ENCODE results near the gene GPR173.
A peak's percentile ranks its signal among the peaks of the same experiment; 100 is the strongest.

GPR173 gene

GRCh38 chrX:53048169-53049126, at the start of gene GPR173:
TSS of gene GPR173 (plus strand) at chrX:53048789. CDS start at chrX:53076622, 27,833 bp downstream.
- Histone ChIP-seq H3K27ac (ENCODE audit: low read depth, low read length) (peak within 1 kb of the TSS; percentile 35), H3K4me3 (ENCODE audit: low read length) (peak within 1 kb of the TSS; percentile 60), H3K36me3 (ENCODE audit: control insufficient read depth, insufficient read depth, low read length) (no peaks in the 10 kb centered on the region), H3K4me1 (ENCODE audit: control insufficient read depth, insufficient read depth, low read length) (no peaks in the 10 kb centered on the region), H3K27me3 (ENCODE audit: control insufficient read depth, insufficient read depth, low read length) (peaks cover 2% of the 10 kb centered on the region), H3K9ac (ENCODE audit: low read length) (no peak within 1 kb of the TSS)

GRCh38 chrX:53000447-53001135, 48.0 kb upstream of the GPR173 start:
- no peak overlapping the region for H3K4me3 ChIP-seq (ENCODE audit: low read length)
- no peak overlapping the region for H3K27ac ChIP-seq (ENCODE audit: low read depth, low read length)
- H3K27me3 ChIP-seq (ENCODE audit: control insufficient read depth, insufficient read depth, low read length) = peaks cover 4% of the 10 kb centered on the region
- H3K36me3 ChIP-seq (ENCODE audit: control insufficient read depth, insufficient read depth, low read length) = no peaks in the 10 kb centered on the region
- H3K4me1 ChIP-seq (ENCODE audit: control insufficient read depth, insufficient read depth, low read length) = no peaks in the 10 kb centered on the region
- H3K9ac ChIP-seq (ENCODE audit: low read length) = no peak overlapping the region

GRCh38 chrX:53001958-53002357, 46.6 kb upstream of the GPR173 start:
- Histone ChIP-seq H3K27me3 (ENCODE audit: control insufficient read depth, insufficient read depth, low read length) (peaks cover 4% of the 10 kb centered on the region), H3K4me1 (ENCODE audit: control insufficient read depth, insufficient read depth, low read length) (no peaks in the 10 kb centered on the region), H3K27ac (ENCODE audit: low read depth, low read length) (no peak overlapping the region), H3K36me3 (ENCODE audit: control insufficient read depth, insufficient read depth, low read length) (no peaks in the 10 kb centered on the region), H3K9ac (ENCODE audit: low read length) (no peak overlapping the region), H3K4me3 (ENCODE audit: low read length) (no peak overlapping the region)

GRCh38 chrX:53003111-53003510, 45.5 kb upstream of the GPR173 start:
- peaks cover 4% of the 10 kb centered on the region for H3K27me3 ChIP-seq (ENCODE audit: control insufficient read depth, insufficient read depth, low read length)
- H3K36me3 ChIP-seq (ENCODE audit: control insufficient read depth, insufficient read depth, low read length) = no peaks in the 10 kb centered on the region
- no peak overlapping the region for H3K4me3 ChIP-seq (ENCODE audit: low read length)
- H3K9ac ChIP-seq (ENCODE audit: low read length) = no peak overlapping the region
- H3K4me1 ChIP-seq (ENCODE audit: control insufficient read depth, insufficient read depth, low read length) = no peaks in the 10 kb centered on the region
- no peak overlapping the region for H3K27ac ChIP-seq (ENCODE audit: low read depth, low read length)

- H3K9ac ChIP-seq (ENCODE audit: low read length) = no peak overlapping the region
- peaks cover 4% of the 10 kb centered on the region for H3K27me3 ChIP-seq (ENCODE audit: control insufficient read depth, insufficient read depth, low read length)
- no peak overlapping the region for H3K4me3 ChIP-seq (ENCODE audit: low read length)
- no peaks in the 10 kb centered on the region for H3K36me3 ChIP-seq (ENCODE audit: control insufficient read depth, insufficient read depth, low read length)
- H3K4me1 ChIP-seq (ENCODE audit: control insufficient read depth, insufficient read depth, low read length) = no peaks in the 10 kb centered on the region
- H3K27ac ChIP-seq (ENCODE audit: low read depth, low read length) = no peak overlapping the region
Observed at GRCh38 chrX:53004038-53004437, 44.6 kb upstream of the GPR173 start.

- H3K9ac ChIP-seq (ENCODE audit: low read length) = no peak overlapping the region
- peaks cover 4% of the 10 kb centered on the region for H3K27me3 ChIP-seq (ENCODE audit: control insufficient read depth, insufficient read depth, low read length)
- no peak overlapping the region for H3K27ac ChIP-seq (ENCODE audit: low read depth, low read length)
- H3K36me3 ChIP-seq (ENCODE audit: control insufficient read depth, insufficient read depth, low read length) = no peaks in the 10 kb centered on the region
- H3K4me3 ChIP-seq (ENCODE audit: low read length) = no peak overlapping the region
- H3K4me1 ChIP-seq (ENCODE audit: control insufficient read depth, insufficient read depth, low read length) = no peaks in the 10 kb centered on the region
Observed at GRCh38 chrX:53004811-53005210, 43.8 kb upstream of the GPR173 start.

GRCh38 chrX:53005327-53005726, 43.3 kb upstream of the GPR173 start:
- no peak overlapping the region for H3K4me3 ChIP-seq (ENCODE audit: low read length)
- H3K27me3 ChIP-seq (ENCODE audit: control insufficient read depth, insufficient read depth, low read length) = peaks cover 4% of the 10 kb centered on the region
- no peak overlapping the region for H3K27ac ChIP-seq (ENCODE audit: low read depth, low read length)
- H3K36me3 ChIP-seq (ENCODE audit: control insufficient read depth, insufficient read depth, low read length) = no peaks in the 10 kb centered on the region
- no peaks in the 10 kb centered on the region for H3K4me1 ChIP-seq (ENCODE audit: control insufficient read depth, insufficient read depth, low read length)
- H3K9ac ChIP-seq (ENCODE audit: low read length) = no peak overlapping the region

- Histone ChIP-seq H3K27ac (ENCODE audit: low read depth, low read length) (no peak overlapping the region), H3K27me3 (ENCODE audit: control insufficient read depth, insufficient read depth, low read length) (no peaks in the 10 kb centered on the region), H3K9ac (ENCODE audit: low read length) (no peak overlapping the region), H3K36me3 (ENCODE audit: control insufficient read depth, insufficient read depth, low read length) (no peaks in the 10 kb centered on the region), H3K4me3 (ENCODE audit: low read length) (no peak overlapping the region), H3K4me1 (ENCODE audit: control insufficient read depth, insufficient read depth, low read length) (no peaks in the 10 kb centered on the region)
Observed at GRCh38 chrX:53009032-53009431, 39.6 kb upstream of the GPR173 start.

GRCh38 chrX:53013291-53013690, 35.3 kb upstream of the GPR173 start:
- Histone ChIP-seq H3K36me3 (ENCODE audit: control insufficient read depth, insufficient read depth, low read length) (no peaks in the 10 kb centered on the region), H3K9ac (ENCODE audit: low read length) (no peak overlapping the region), H3K4me3 (ENCODE audit: low read length) (no peak overlapping the region), H3K27me3 (ENCODE audit: control insufficient read depth, insufficient read depth, low read length) (no peaks in the 10 kb centered on the region), H3K4me1 (ENCODE audit: control insufficient read depth, insufficient read depth, low read length) (no peaks in the 10 kb centered on the region), H3K27ac (ENCODE audit: low read depth, low read length) (no peak overlapping the region)

- no peaks in the 10 kb centered on the region for H3K27me3 ChIP-seq (ENCODE audit: control insufficient read depth, insufficient read depth, low read length)
- H3K4me1 ChIP-seq (ENCODE audit: control insufficient read depth, insufficient read depth, low read length) = no peaks in the 10 kb centered on the region
- no peak overlapping the region for H3K4me3 ChIP-seq (ENCODE audit: low read length)
- no peak overlapping the region for H3K9ac ChIP-seq (ENCODE audit: low read length)
- H3K27ac ChIP-seq (ENCODE audit: low read depth, low read length) = no peak overlapping the region
- no peaks in the 10 kb centered on the region for H3K36me3 ChIP-seq (ENCODE audit: control insufficient read depth, insufficient read depth, low read length)
Observed at GRCh38 chrX:53018627-53019026, 30.0 kb upstream of the GPR173 start.

GRCh38 chrX:53022381-53022780, 26.2 kb upstream of the GPR173 start:
- no peaks in the 10 kb centered on the region for H3K36me3 ChIP-seq (ENCODE audit: control insufficient read depth, insufficient read depth, low read length)
- no peak overlapping the region for H3K27ac ChIP-seq (ENCODE audit: low read depth, low read length)
- peaks cover 4% of the 10 kb centered on the region for H3K27me3 ChIP-seq (ENCODE audit: control insufficient read depth, insufficient read depth, low read length)
- H3K4me1 ChIP-seq (ENCODE audit: control insufficient read depth, insufficient read depth, low read length) = no peaks in the 10 kb centered on the region
- no peak overlapping the region for H3K9ac ChIP-seq (ENCODE audit: low read length)
- H3K4me3 ChIP-seq (ENCODE audit: low read length) = no peak overlapping the region

- H3K27me3 ChIP-seq (ENCODE audit: control insufficient read depth, insufficient read depth, low read length) = peaks cover 4% of the 10 kb centered on the region
- no peak overlapping the region for H3K27ac ChIP-seq (ENCODE audit: low read depth, low read length)
- H3K4me1 ChIP-seq (ENCODE audit: control insufficient read depth, insufficient read depth, low read length) = no peaks in the 10 kb centered on the region
- H3K9ac ChIP-seq (ENCODE audit: low read length) = no peak overlapping the region
- H3K36me3 ChIP-seq (ENCODE audit: control insufficient read depth, insufficient read depth, low read length) = no peaks in the 10 kb centered on the region
- no peak overlapping the region for H3K4me3 ChIP-seq (ENCODE audit: low read length)
Observed at GRCh38 chrX:53028678-53029077, 19.9 kb upstream of the GPR173 start.

Measured in rectal smooth muscle tissue (tissue), 1 donor.